Hippocampal formation (tissue), 2 donors: ENCODE data around the gene FGD5.

Experiments used
- DNase-seq, 2 donors: peaks; one replicate each; lab custom pipeline; 2025; lab: John Stamatoyannopoulos, UW

Gene FGD5

GRCh38 chr3:14852717-14853116 is 34.0 kb downstream of the FGD5 start:
- DNase-seq, result no peak

GRCh38 chr3:14853271-14853951 is 34.6 kb downstream of the FGD5 start:
- DNase-seq, result no peak

- no peak for DNase-seq
Observed at GRCh38 chr3:14857506-14857905, 38.7 kb downstream of the FGD5 start.

GRCh38 chr3:14858105-14858504 is 39.3 kb downstream of the FGD5 start:
- DNase-seq, result no peak

GRCh38 chr3:14859880-14860279 is 41.1 kb downstream of the FGD5 start:
- no peak for DNase-seq

GRCh38 chr3:14861031-14861430 is 42.3 kb downstream of the FGD5 start:
- DNase-seq, result no peak

- no peak for DNase-seq
Observed at GRCh38 chr3:14861446-14862302, 42.9 kb downstream of the FGD5 start.

GRCh38 chr3:14862303-14862660 is 43.5 kb downstream of the FGD5 start:
- DNase-seq, result no peak

- DNase-seq, result no peak
Observed at GRCh38 chr3:14862661-14863230, 44.0 kb downstream of the FGD5 start.

GRCh38 chr3:14863333-14864100 is 44.8 kb downstream of the FGD5 start:
- no peak for DNase-seq

- DNase-seq, result no peak
Observed at GRCh38 chr3:14864131-14864530, 45.4 kb downstream of the FGD5 start.

GRCh38 chr3:14866627-14867026 is 47.9 kb downstream of the FGD5 start:
- DNase-seq, result no peak

GRCh38 chr3:14867936-14868570 is 49.3 kb downstream of the FGD5 start:
- DNase-seq, result no peak

GRCh38 chr3:14869917-14870782 is 51.4 kb downstream of the FGD5 start:
- no peak for DNase-seq

GRCh38 chr3:14870783-14871060 is 52.0 kb downstream of the FGD5 start:
- no peak for DNase-seq

- DNase-seq, result no peak
Observed at GRCh38 chr3:14871456-14872200, 52.9 kb downstream of the FGD5 start.

- DNase-seq, result no peak
Observed at GRCh38 chr3:14872706-14873105, 53.9 kb downstream of the FGD5 start.

GRCh38 chr3:14874784-14875183 is 56.0 kb downstream of the FGD5 start:
- no peak for DNase-seq

GRCh38 chr3:14875411-14876175 is 56.8 kb downstream of the FGD5 start:
- no peak for DNase-seq

GRCh38 chr3:14876921-14877333 is 58.2 kb downstream of the FGD5 start:
- DNase-seq, result no peak
